ENCODE measurements around the gene TOP1.

The TOP1 gene

DNA sequence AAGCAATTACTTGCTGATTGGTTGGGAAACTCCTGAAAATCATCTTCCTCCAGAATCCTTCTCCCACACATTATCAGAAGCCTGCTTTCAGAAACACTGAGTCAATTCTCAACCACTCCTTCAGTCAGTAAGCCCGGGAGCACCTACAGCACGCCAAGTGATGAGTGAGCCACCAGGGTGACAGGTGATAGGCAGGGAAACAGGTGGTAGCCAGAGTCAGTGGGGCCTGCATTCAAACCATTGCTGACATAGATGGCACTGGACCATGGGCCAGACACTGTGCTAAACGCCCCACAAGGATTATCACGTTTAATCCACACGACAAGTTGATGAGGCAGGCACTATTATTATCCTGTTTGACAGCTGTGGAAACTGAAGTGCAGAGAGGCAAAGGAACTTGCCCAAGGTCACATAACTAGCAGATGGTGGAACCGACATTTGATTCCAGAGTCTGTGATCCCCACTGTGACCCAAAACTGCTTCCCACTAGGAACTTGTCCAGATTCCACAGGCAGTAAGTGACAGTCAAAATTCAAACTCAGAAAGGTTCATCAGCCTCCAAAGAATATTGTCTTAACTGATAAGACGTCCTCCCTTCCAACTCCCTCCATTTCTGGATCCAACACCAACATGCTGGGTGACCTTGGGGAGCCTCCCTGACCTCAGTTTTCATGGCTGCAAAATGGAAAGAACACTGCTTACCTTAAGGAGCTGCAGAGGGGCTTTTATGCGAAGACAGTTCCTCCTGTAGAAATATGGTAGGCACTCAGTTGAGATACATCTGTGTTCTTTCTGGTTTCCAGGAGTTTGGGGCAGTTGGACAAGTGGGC lies 23.9 kb upstream of the TOP1 start:
- DNase-seq = peak; percentile 33 to 36

GRCh38 chr20:41005361-41005729 lies 23.3 kb upstream of the TOP1 start:
- DNase-seq = no peak

- DNase-seq = no peak
Observed at GRCh38 chr20:41006126-41006935, 22.3 kb upstream of the TOP1 start.

- DNase-seq = no peak
Observed at GRCh38 chr20:41006936-41007474, 21.6 kb upstream of the TOP1 start.

GRCh38 chr20:41007481-41007880 lies 21.1 kb upstream of the TOP1 start:
- no peak for DNase-seq

DNA sequence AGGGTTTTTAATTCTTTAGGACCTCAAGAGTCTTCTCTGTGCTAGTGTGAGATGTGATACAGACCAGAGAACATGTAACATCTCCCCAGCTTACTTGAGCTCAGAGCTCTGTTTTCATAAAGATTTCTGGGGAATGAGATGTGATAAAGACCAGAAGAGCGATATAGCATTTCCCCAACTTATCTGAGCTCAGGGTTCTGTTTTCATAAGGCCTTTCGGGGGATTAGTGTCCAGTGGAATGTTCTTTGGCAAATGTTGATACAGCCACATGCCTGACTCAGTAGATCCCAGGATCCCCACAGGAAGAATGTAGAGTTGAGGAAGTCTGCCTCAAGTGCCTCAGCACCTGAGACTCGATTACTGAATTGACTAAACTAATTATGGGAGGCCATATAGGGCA lies 18.7 kb upstream of the TOP1 start:
- DNase-seq = no peak

GRCh38 chr20:41011551-41012067 lies 17.0 kb upstream of the TOP1 start:
- no peak for DNase-seq

DNA sequence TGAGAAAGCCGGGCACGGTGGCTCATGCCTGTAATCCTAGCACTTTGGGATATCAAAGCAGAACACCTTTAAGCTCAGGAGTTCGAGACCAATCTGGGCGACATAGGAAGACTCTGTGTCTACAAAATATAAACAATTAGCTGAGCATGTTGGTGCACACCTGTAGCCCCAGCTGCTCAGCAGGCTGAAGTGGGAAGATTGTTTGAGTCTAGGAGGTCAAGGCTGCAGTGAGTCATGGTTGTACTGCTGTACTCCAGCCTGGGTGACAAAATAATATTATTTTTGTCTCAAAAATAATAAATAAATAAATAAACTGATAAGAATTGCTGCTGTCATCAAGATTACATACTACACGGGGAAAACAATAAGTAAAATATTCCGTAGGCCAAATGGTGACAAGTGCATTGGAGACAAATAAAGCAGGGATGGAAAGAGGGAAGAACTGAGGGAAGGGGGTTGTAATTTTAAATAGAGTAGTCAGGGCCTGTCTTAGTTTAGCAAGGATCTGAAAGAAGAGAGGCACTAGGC lies 14.0 kb upstream of the TOP1 start:
- no peak for DNase-seq

GRCh38 chr20:41017448-41018042 lies 11.1 kb upstream of the TOP1 start:
- DNase-seq = no peak

- no peak for DNase-seq
Observed at GRCh38 chr20:41018153-41018552, 10.5 kb upstream of the TOP1 start.

DNA sequence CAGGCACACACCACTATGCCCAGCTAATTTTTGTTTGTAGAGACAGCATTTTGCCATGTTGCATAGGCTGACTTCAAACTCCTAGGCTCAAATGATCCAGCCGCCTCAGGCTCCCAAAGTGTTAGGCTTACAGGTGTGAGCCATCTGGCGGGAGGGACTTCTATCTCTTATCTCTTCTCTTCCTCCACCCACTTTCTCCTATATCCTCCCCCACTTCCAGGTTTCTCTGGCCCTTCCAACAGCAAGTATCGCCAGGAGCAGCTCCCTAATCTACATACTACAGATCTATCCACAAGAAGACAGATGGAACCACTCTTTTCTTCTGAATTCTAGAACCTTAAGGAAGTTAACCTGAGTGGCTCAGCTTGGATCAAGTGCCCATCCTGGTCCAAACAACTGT lies 5.1 kb upstream of the TOP1 start:
- no peak for DNase-seq

GRCh38 chr20:41027366-41027765 lies 1.3 kb upstream of the TOP1 start:
- no peak for DNase-seq

DNA sequence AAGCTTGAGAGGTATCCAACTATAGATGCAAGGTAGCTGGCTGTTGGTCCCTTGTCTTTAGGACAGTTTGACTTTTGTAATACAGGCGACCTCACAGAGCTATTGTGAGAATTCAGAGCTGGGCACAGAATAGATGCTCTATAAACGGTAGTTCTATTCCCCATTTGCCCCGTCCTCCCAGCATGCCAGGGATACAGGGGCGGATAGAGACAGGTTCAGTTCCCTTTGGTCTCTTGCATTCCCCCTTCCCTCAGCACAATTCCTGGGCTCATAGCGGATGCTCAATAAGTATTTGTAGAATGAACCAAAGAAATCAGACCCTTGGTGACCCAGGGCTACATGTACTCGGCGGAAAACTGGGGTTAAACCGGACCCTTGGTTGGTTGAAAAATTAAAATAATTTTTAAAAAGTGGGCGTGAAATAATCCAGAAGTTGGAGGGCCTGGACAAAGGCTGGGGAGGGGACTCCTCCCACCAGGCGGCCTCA lies 707 bp upstream of the TOP1 start:
- no peak for DNase-seq

- DNase-seq = peak; percentile 49 to 54
Observed at GRCh38 chr20:41029150-41029901, 704 bp downstream of the TOP1 start.

GRCh38 chr20:41030061-41030460 lies 1.4 kb downstream of the TOP1 start:
- DNase-seq = no peak

GRCh38 chr20:41030531-41031242 lies 2.1 kb downstream of the TOP1 start:
- DNase-seq = no peak

GRCh38 chr20:41031243-41031619 lies 2.6 kb downstream of the TOP1 start:
- DNase-seq = no peak

GRCh38 chr20:41032271-41032670 lies 3.6 kb downstream of the TOP1 start:
- DNase-seq = no peak

- no peak for DNase-seq
Observed at GRCh38 chr20:41034239-41034638, 5.6 kb downstream of the TOP1 start.

DNA sequence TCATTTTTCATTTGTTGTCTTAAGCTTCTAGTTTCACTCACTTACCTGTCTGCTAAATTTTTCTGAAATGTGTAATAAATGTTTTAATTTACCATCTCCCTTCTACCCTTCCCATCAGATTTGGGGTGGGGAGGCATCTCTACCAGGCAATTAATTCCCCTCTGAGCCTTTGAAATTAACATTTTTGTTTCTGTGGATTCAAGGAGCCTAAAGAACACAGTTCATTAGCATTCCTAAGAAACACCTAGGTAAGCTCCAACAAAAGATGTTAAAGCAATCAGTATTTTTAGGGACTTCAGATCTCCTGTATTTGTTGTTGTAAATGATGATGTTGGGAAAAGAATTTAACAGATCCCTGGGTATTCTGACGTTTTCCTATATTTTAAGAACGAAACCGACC lies 6.6 kb downstream of the TOP1 start:
- DNase-seq = no peak

- no peak for DNase-seq
Observed at GRCh38 chr20:41037179-41037578, 8.6 kb downstream of the TOP1 start.
